Transverse colon (tissue), 4 donors: ENCODE measurements around the gene GABRB1.

Source experiments
- POLR2A ChIP-seq: fragments of 450-650 bp; IDR thresholded peaks from one replicate; pipeline ENCODE4 v1.6.1; 2016; ENCODE audit warnings: antibody characterized with exemption, mild to moderate bottlenecking, moderate library complexity
- POLR2AphosphoS5 ChIP-seq, 3 donors: sonication (generic); formaldehyde crosslinking; IDR thresholded peaks; one replicate each; pipeline ENCODE4 v1.6.1; 2016; ENCODE audit warnings: antibody characterized with exemption in 3 of 3
- TF ChIP-seq, protein P1 (sequence below), 5 experiments: fragments of 200-600 bp in 3 of 5; fragments of 450-650 bp in 2 of 5; sonication (generic) in 3 of 5; IDR thresholded peaks; 1 replicate in 2 of 5; 2 replicates in 3 of 5; pipeline ENCODE4 v1.5.1; 2016 to 2017; ENCODE audit warnings: antibody characterized with exemption in 5 of 5, inconsistent platforms in 3 of 5, mild to moderate bottlenecking in 2 of 5, moderate library complexity in 1 of 5

- TF ChIP-seq, protein P1, sequence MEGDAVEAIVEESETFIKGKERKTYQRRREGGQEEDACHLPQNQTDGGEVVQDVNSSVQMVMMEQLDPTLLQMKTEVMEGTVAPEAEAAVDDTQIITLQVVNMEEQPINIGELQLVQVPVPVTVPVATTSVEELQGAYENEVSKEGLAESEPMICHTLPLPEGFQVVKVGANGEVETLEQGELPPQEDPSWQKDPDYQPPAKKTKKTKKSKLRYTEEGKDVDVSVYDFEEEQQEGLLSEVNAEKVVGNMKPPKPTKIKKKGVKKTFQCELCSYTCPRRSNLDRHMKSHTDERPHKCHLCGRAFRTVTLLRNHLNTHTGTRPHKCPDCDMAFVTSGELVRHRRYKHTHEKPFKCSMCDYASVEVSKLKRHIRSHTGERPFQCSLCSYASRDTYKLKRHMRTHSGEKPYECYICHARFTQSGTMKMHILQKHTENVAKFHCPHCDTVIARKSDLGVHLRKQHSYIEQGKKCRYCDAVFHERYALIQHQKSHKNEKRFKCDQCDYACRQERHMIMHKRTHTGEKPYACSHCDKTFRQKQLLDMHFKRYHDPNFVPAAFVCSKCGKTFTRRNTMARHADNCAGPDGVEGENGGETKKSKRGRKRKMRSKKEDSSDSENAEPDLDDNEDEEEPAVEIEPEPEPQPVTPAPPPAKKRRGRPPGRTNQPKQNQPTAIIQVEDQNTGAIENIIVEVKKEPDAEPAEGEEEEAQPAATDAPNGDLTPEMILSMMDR (IDR thresholded peaks at IDR 0.05) = no peak
- TF ChIP-seq POLR2AphosphoS5 (IDR thresholded peaks at IDR 0.05) (no peak), POLR2A (no peak)
These were observed 182.2 kb downstream of the GABRB1 start for GRCh38 chr4:47213539-47213938.
